ENCODE data around the gene PHC2.

Gene PHC2

DNA sequence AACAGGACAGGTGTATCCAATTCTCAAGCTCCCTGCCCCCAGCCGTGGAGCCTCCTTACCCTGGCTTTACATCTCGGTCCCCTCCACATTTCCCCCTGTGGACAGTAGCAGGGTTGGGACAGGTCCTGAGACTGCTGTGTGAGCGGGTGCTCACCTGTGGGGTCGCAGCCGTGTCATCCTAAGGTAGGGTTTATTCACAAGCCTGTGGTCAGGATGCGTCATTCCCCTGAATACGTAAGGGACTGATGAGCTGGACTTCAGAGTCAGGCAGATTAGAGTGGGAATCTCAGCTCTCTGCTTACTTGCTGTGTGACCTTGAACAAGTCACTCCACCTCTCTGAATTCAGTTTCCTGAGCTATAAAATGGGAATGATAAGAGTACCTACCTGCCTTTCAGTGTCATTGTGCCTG lies 156.9 kb downstream of the PHC2 start:
- Histone ChIP-seq H3K4me1 (ENCODE audit: low read depth, poor library complexity, severe bottlenecking) (no peaks in the 10 kb centered on the region), H3K4me2 (no peak overlapping the region)

More for the DNA sequence above, 156.9 kb downstream of the PHC2 start:
- H3K36me3 ChIP-seq (ENCODE audit: insufficient read depth) = no peaks in the 10 kb centered on the region
- H3K4me3 ChIP-seq (IDR thresholded peaks at IDR 0.05; ENCODE audit: insufficient read depth, low read depth, low read length) = no peak overlapping the region
- H2AFZ ChIP-seq (ENCODE audit: low read depth) = no peak overlapping the region
- H4K20me1 ChIP-seq (ENCODE audit: insufficient read depth) = no peaks in the 10 kb centered on the region
- no peaks in the 10 kb centered on the region for H3K79me2 ChIP-seq (ENCODE audit: insufficient read depth, low read depth)
- H3K9ac ChIP-seq = no peak overlapping the region
- TF ChIP-seq, protein P1, sequence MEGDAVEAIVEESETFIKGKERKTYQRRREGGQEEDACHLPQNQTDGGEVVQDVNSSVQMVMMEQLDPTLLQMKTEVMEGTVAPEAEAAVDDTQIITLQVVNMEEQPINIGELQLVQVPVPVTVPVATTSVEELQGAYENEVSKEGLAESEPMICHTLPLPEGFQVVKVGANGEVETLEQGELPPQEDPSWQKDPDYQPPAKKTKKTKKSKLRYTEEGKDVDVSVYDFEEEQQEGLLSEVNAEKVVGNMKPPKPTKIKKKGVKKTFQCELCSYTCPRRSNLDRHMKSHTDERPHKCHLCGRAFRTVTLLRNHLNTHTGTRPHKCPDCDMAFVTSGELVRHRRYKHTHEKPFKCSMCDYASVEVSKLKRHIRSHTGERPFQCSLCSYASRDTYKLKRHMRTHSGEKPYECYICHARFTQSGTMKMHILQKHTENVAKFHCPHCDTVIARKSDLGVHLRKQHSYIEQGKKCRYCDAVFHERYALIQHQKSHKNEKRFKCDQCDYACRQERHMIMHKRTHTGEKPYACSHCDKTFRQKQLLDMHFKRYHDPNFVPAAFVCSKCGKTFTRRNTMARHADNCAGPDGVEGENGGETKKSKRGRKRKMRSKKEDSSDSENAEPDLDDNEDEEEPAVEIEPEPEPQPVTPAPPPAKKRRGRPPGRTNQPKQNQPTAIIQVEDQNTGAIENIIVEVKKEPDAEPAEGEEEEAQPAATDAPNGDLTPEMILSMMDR (conservative IDR thresholded peaks at IDR 0.05; ENCODE audit: low read depth, low read length) = no peak
- no peaks in the 10 kb centered on the region for H3K27me3 ChIP-seq (ENCODE audit: insufficient read depth, low read depth)
- no peak overlapping the region for H3K27ac ChIP-seq

All from KMS-11 (cell line).